HG03565 (cell line): ENCODE data around the gene STARD3.

ENCODE experiments used
- ATAC-seq: cut with Tn5 transposase; IDR thresholded peaks from one replicate; pipeline ENCODE4 v1.9.1; 2021; ENCODE audit warnings: mild to moderate bottlenecking, moderate library complexity; ENCODE audit not compliant: unreplicated experiment

STARD3 gene

DNA sequence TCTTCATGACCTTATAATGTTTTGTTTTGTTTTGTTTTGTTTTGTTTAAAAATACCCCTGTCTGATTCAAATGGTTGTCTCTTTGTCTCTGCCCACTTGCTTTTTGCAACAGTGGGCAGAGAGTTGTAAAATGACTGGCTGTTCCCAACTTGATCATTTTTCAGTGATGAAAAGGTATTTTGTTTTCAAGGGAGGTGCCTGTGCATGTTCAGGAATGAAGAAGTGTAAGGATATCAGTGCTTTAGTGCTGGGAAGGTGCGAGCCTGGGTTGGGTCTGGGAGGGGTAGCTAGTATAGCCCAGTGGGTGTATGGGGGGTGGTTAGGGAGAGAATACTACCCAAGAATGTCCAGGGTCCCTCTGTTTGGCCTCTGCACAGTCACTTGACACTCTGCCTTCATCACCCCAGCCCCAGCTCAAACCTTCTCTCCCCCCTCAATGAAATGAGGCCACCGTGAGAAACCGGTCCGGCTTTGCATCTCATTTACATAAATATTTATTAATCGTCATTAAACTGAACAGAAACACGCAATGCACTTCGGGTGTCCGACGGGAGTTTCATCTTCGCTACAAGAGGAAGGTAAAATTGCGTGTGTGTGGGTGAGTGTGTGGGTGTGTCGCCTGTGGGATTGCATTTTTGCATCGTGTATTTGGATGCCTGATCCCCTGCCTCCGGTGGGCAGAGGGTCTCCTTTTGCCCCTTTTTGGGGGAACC, 33.5 kb upstream of the STARD3 start:
- ATAC-seq, result no peak

DNA sequence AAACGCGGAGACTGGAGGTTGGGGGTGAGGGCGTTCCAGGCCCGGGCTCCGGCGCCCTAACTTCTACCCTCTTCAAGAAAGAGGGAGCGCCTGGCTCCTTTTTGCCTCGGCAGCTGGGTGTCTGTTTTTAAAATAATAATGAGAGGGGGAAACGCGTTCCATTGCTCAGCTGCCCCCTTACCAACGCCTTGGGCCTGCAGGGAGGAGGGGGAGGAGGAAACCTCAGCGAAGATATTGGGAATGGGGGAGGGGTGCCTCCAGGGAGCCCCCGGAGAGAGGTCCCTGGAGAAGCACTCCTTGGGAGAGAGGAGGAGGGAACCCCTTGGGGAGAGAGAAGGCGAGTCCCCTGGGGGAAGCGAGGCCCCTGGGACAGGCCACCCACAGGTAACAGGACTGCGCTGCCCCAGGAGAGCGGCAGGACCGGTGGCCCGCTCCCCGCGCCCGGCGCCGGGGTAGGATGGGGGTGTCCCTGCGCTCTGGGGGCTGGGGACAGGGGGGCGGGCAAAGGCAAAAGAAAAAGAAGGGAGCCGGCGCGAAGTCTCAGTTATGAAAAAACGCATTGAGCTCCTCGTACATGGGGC, 31.9 kb upstream of the STARD3 start:
- ATAC-seq, result no peak

DNA sequence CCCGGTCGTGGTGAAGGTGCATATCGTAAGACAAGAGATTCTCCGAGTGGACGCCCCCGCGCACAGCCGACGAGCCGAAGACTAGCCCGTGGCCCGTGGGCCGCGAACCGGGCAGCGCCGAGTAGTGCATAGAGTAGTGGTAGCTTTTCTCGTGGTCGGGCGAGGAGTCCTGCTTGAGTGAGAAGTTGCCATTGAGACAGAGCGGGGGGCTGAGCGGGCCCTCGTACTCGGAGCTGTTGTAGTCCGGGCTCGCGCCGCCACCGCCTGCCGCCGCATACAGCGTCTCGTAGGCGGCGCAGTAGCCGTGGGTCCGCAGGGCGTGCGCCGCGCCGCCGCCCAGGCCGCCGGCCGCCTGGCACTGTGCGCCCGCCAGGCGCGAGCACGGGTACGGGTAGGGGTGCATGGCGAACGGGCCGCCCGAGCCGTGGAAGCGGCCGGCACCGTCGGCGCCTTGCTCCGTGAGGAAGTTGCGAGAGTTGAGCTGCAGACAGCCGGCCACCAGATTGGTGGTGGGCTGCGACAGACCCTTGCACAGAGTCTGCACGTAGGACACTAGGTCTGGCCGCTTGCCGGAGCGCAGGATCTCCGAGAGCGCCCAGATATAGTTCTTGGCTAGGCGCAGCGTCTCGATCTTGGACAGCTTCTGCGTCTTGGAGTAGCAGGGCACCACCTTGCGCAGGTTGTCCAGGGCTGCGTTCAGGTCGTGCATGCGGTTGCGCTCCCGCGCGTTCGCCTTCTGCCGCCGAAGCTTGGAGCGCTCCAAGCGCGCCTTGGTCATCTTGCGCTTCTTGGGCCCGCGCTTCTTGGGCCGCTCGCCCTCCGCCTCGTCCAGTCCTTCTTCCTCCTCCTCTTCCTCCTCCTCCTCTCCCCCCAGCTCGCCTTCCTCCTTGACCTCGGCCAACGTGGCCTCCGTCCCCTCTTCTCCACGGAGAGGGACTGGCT, 31.2 kb upstream of the STARD3 start:
- ATAC-seq, result no peak

DNA sequence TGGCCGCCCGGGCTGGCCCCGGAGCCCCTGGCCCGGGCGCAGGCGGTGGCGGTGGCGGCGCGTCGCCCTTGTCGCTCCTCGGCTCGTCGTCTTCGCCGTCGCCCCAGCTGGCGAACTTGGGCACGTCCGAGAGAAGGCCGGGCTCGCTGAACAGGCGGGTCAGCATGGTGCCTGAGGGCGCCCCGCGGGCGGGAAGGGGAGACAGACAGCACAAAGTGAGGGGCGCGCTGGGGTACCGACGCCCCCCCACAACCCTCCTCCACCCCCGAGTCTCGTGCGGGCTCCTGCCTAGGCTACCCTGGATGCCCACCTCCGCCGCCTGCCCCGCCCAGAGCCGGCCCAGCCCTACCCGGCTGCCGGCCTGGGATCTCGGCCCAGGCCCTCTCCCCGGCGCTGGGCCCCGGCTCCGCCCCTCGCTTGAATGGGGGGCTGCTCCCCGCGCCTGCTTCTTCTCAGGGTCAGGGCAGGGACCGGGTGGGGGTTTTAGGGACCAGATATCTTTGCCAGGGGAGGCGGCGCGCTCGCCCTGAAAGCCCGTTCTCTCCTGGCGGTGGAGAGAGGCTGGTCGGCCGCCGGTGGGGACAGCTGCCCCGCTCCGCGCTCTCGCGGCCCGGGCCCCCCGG, 30.4 kb upstream of the STARD3 start:
- no peak for ATAC-seq

DNA sequence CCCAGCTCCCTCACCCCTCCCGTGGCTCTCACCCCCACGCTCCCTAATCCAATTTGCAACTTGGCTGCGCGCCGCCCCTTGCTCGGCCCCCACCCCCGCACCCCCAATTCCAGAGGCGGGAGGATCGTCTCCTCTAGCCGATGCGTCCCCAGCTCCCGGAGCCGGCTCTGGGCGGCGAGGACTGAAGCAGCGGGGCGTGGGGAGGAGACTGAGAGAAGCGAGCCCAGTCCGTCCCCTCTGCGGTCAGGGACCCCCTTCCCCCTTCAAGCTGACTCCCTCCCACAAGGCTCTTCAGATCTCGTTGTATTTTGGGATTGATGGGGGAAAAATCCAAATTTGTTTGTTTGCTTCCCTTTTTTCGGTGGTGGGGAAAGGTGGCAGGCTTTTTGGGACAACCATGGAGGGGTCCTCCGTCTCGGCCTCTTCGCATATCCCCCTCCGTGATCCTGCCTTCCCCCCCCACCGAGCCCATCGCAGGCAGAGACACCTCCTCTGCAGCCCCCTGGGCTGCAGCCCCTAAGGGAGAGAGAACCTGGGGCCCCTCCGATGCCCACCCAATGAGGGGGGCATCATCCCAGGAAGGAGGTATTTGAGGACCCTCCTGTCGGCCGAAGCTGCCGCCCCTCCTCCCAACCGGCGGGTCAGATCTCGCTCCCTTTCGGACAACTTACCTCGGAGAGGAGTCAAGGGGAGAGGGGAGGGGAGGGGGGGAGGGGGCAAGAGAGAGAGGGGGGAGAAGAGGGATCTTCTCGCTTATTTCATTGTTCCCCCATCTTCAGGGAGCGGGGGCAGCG, 29.7 kb upstream of the STARD3 start:
- no peak for ATAC-seq

DNA sequence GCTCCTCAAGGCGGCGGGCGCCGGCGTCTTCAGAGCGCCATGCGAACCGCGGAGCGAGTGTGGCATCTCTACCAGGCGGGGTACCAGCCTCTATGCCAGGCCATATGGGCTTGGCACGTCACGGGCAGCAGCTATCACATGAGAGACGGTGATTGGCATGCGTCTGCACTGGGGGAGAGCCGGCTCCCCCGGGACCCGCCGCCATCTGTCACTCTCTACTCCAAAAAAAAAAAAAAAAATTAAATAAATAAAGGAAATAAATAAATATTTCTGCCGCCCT, 29.2 kb upstream of the STARD3 start, which contains the start of gene NEUROD2:
Gene NEUROD2, minus strand, starts transcription at position 70 of the 280 bp plus-strand sequence. CDS start 1,321 bp downstream, outside the sequence.
- no peak for ATAC-seq

DNA sequence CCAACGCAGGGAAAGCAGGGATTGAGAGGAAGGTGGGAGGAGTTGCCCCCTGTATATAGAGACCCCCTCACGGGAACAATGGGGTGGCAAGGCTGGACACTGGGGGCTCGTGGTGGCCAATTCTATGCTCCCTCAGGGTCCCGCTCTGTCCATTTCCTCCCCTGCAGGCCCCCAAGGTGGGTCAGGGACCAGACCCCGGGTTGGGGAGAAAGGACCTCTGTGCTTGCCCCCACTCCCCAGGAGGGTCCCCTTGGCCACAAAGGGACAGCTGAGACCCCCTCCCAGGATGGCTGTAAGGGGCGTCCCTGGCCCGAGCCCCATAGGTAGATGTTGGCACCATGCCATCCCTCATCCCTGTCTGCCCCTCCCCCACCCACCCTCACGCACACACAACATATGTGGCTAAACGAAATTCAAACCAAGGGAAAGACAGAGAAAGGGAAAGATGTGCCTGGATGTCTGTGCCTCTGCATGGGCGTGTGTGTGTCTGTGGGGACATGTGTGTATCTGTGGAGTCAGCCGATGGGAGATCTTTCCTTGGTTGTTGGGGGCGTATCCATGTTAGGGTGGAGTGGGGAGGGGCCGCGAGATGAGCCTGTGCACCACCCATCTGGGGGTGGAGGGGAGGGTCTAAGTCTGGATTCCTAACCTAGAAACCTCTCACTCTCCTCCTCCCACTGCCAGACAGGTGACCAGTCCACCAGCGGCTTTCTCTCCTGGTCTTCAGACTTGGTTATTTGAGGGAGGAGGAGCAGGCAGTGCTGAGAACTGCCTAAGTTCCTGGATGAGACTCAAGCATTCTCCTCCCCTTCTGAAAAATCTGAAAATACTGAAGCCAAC, 28.6 kb upstream of the STARD3 start:
- no peak for ATAC-seq

DNA sequence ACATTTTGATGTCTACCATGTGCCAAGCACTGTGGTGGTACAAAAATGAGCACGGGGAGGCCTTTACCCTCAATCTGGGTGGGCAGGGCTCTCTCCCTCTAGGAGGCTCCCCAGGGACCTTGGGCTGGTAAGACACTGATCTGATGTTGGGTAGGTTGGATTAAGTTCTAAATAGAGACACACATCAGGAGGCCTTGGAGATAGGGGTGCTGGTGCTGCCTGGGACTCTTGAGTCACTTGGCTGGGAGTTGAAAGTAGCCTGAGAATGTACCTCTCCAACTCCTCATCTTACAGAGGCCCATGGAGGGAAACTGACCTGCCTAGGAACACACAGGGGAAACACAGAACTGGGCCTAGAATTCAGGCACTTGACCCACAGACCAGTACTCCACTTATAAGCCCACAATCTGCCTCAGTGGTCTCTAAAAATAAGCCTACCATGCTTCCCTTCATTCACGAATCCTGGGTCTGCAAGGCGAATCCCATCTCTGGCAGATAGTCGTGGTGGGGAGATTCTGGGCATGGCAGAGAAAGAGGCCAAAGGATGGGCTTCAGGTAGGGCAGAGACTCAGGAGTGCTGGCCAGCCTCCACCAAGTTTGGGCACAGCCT, 27.4 kb upstream of the STARD3 start:
- ATAC-seq, result no peak

DNA sequence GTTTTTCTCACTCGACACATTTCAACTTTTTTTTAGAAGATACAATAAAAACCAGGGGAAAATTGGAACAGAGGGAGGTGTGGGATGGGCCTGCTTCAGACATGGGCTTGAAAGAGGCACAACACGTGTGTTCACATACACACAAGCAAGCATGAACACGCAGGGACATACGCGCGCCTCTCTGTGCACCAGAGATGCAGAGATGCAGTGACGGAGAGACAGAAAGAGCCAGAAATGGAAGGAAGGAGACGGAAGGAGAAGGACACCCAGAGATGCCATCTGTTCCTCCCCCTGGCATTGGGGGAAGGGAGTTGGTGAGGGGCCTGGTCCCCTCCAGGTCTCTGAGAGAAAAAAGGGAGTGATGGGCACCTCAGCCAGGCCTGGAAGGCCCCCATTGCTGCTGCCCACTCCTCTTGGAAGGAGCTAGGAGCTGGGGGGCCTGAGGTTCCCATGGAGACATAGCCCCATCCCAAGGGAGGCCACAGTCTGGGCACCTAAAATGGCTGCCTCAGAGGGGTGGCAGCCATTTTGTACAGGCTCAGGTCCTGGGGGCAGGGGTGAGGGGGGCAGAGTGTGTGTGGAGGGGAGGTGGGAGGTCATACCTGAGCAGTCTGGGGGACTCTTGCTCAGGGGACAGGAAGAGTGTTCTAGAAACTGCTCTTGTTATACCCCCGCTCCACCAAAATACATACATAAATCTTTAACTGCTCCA, 25.4 kb upstream of the STARD3 start:
- no peak for ATAC-seq

DNA sequence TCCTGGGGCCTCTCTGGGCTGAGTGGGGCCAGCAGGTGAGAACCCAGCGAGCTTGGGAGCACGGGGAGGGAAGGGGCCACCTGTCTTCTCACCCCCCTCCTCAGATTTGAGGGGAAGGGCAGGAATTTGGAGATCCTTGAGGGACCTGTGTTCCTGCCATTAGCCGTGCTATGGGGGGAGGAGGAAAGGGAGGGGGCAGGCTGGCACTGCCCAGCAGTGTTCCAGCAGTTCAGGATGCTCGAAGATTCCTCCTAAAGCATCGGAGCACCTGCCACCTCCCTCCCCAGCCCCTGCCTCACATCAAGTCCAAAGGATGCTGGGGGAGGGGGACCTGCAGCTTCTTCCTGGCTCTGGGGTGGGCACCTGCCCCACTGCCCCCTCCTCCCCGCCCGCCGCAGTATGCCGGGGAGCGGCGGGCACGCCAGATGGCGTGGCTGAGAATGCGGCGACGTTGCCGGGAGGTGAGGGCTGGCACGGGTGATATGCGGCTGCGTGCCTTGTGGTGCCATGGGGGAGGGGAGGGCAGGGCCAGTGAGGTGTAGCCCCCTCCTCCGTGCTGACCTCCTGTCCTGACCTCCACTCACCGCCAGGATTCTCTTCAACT, 24.6 kb upstream of the STARD3 start:
- ATAC-seq, result no peak

DNA sequence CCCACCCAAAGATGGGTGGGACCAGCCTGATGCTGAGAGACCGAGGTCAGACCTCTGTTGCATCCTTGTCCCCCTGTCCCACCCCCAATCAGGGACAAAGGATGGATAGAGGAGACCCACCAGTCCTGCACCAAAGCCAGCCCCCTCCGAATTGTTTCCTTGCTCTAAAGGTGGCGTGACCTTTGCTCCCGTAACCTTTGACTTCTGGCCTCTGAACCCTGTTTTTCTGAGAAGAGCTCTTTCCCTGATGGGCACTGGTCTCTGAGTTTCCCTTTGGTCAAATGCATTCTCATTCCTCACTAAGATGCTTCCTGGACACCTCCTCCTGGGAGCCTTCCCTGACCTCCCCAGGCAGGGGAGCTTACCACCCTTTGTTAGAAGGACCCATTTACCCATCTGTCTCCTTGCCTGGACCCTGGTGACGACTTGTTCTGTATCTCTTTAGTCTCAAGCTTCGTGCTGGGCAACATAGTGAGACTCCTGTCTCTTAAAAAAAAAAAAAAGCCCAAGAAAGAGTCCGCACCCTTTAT, 23.9 kb upstream of the STARD3 start:
- ATAC-seq, result no peak

DNA sequence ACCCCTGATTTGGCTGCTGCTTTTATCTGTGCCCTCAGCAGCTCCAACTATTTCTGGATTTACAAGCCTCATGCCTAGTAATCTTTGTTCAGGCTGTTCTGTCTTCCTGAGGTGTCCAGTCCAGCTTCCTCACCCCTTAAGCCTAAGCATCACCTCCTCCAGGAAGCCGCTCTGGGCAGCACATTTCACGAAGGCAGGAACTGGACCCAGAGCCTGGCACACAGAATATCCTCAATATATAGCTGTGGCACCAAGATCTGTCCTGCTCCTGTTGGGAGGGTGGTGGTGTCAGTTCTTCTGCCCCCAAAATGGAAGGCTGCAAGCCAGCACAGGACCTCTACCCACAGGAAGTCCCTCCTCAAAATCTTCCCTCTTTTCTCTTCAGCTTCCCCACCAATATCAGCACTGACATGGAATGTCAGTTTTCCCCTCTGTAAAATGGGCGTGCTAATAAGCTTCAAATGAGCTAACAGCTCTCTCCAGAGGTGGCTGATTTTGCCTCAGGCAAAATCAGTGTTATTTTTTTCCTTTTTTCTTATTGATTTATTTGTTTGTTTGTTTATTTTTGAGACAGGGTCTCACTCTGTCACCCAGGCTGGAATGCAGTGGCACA, 22.3 kb upstream of the STARD3 start:
- ATAC-seq, result no peak

DNA sequence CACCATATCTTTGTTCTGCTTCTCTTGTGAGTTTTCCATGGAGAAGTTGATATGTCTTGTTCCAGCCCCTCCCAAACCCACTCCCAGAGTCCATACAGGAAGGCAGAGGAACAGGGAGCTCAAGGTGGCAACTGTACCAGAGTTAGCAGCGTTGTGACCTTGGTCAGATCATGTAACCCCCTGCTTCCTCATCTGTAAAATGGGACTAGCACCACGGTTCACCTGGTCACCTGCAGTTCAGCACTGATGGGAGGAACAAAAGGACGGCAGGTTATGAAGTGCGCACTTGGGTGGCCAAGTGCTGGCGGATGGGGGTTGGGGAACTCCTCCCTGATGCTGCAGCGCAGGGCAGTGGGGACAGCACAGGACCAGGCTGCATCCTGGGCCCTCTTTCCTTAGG, 21.5 kb upstream of the STARD3 start:
- no peak for ATAC-seq

DNA sequence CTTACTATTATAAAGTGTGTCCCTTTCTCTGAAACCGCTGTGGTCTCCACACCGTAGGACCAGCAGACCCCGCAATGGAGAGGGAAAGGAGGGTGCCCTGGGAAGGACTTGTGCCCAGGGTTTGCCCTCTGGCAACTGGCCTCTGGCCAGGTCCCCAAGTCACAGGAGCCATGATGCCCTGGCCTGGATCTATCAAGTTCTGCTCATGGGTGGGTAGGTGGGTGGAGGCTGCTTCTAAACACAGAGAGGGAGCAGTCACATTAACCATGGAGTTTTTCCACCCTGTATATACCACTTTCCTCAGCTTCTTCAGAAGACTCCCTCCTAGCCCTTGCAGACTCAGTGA, 19.9 kb upstream of the STARD3 start:
- ATAC-seq, result no peak

DNA sequence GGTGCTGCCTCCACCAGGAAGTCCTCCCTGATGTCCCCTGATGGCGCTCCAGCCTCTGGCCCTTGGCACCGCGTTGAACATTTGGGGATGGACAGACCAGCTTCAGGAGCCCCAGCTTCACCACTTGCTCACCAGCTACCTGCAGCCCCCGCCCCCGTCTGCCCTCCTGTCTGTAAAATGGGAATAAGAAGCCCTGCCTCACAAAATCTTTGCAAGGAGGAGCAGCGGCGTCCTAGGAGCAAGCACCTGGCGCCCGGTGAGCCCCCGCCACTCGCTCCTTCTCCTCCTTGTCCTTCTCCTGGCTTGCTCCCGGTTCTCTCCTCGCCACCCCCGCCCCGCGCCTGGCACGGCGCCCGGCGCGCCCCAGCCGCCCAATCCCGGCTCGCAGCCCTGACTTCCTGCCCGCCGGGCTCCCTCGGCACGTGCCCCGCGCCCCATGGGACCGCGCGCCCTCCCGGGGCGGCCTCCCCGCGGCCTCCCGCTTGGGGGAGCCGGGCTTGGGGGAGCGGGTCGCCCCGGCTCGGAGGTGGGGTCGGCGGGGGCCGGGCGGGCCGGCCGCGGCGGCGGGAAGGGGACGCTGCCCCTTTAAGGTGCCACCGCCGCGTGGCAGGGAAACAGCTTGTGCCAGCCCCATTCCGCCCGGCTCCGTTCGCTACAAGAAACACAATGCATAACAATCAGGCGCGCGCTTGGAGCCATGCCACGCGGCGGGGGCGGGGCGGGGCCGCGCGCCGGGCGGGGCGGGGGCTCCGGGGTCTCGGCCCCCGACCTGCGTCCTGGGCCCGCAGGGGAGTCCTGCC, 19.3 kb upstream of the STARD3 start:
- ATAC-seq, result no peak

DNA sequence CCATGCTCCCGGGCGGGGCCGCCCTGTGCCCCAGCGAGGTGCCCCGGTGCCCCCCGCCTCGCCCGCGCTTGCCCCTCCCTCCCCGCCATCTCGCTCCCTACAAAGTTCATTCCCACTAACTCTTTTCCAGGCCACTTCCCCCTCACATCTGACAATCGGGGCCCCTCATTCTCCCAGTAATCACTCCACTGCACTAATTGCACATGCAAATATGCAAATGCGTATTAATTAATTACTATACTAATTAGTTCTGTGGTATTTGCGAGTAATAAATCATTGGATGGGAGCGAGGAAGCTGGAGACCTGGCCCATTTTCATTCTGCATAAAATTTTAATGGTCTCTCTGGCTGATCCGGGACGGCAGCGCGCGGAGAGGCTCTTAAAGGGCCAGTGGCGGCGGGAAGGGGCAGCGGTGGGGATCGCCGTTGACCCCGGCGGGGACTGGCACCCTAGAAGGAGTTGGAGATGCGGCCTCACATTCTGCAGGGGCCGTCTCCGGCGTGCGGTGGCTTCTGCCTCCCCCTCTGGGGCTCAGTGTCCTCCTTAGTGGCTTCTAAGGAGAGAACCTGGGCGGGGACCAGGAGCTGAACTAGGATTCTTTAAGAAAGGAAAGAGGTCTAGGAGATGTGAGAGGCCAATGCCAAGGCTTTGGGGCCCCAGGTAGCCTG, 18.6 kb upstream of the STARD3 start:
- no peak for ATAC-seq
